ENCODE results near the gene RNF207. TPM values are rescaled to one million over a fixed set of nuclear protein-coding genes. Genes with fewer than 3 reads are reported as not detected.
"Not testable (repeated sequence)": the region's sequence is repeated elsewhere in the genome, so short reads cannot be mapped to it uniquely, and the experiment has no call there.

Gene RNF207
- polyA plus RNA-seq, 12 donors, result 7.8 to 48.0 (median 21.1) TPM; not detected in 1

DNA sequence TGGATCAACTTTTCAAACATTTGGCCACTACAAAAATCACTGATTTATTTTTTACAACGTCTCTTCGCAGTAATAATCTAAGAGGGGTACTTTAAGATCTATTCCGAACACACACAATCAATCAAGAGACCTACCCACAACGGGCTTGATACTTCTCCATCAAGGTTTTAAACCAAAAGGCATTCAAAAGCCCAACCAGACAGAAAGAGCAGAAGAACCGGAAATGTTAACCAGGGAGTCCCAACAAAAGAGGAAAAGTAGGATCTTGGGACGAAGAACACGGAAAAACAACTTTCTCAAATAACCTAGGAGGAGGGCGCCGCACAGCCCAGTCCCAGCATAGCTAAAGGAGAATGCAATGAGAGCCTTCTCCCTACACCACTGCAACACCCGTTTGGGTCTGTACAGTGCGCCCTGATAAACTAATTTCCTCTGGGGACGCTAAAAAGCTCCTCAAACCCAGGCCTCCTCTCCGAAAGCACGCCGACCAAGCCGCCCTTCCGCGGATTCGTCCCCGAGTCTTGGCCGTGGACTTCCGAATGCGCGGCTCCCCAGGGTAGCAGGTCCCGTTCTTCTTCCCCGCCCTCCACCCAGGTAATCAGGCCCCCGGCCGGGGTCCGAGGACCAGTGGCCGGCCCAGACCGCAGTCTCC, 7.1 kb upstream of the RNF207 start:
- no peak for DNase-seq

DNA sequence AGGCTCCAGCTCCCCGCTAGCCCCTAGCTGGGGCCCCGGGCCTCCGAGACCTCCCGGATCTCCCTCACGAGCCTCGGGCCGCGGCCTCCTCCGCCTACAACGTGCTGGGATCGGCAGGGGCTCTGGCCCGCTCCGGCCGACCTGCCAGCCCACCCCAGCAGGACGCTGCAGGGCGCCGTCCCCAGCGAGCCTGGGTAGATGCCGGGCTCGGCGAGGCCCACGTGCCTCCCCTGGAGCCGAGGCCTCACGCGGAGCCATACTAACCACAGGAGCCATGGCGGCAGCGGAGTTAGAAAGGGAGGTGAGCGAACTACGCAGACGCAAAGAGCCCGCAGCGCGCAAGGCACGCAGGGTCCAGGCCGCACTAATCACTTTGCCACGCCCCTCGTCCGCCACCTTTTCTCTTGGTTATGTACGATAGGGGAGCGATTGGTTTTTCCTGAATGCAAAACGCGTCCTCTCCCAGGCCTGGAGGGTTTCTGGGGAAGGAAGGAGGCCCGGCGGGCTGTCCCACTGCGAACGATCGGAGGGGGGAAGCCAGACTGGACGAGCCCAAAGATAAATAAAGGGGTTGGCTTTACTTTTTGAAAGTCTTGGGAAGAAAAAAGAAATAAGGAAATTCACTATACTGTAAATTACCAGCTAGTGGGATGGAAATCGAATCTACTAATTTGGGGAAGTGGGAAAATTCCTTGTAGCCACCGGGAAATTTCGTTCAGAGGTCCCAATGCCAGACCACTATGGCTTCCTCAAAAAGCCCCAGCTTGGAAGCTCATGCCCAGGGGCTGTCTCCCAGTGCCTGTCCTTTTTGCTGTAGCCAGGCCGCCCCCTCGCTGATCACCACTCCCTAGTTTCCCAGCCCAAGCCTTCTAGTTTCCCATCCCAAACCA, 6.4 kb upstream of the RNF207 start, which contains the start of gene RPL22:
TSS of gene RPL22 (minus strand) at position 298 of the 890 bp plus-strand sequence. CDS start at position 276, 22 bp downstream.
- DNase-seq, result peak; percentile 99

DNA sequence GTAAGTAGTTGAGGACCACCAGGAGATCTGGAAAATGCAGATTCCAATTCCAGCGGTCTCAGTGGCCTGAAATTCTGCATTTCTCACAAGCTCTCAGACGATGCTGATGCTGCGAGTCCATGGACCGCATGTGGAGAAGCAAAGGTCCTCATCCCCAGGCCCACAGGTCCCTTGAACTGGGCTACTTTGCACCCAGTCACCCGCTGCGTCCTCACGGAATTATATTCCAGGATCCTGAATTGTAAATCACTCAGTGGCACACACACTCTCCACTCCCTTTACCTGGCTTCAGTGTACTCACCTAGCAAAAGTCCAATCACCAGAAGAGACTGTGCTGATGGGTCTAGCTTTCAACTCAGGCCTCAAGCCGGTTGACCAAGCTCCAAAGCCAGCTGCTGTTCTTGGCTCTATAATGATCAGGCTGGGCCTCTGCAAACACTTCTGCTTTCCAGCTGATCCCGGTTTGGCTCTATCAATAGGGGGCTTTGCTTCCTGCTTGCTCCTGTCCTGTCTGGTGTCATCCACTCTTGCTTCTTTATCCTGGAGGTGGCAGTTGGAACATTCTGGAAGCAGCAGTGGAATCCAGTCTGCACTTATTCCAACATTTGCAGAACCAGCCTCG, 5.6 kb upstream of the RNF207 start:
- DNase-seq, result no peak

DNA sequence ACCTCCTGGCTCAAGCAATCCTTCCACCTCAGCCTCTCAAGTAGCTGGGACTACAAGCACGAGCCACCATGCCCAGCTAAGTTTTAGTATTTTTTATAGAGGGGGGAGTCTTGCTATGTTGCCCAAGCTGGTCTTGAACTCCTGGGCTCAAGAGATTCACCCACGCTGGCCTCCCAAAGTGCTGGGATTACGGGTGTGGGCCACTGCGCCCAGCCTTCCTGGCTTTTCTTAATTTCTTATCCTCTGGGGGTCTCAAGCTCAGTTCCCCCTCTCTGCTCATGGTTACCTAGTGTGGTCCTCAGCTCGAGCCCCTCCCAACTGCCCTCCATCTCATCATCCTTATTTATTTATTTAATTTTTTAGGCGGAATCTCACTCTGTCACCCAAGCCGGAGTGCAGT, 3.7 kb upstream of the RNF207 start:
- DNase-seq, result no peak

DNA sequence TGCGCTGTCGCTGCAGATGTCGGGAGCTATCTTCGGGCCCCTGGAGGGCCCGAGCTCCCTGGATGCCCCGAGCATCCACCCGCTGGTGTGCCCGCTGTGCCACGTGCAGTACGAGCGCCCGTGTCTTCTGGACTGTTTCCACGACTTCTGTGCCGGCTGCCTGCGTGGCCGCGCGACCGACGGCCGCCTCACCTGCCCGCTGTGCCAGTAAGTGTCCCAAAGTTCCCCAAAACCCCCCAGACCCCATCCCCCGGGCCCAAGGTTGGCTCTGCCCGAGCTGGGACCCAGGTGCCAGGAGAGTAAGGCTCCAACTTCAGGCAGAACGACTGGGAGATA, 569 bp downstream of the RNF207 start:
- DNase-seq, result no peak

DNA sequence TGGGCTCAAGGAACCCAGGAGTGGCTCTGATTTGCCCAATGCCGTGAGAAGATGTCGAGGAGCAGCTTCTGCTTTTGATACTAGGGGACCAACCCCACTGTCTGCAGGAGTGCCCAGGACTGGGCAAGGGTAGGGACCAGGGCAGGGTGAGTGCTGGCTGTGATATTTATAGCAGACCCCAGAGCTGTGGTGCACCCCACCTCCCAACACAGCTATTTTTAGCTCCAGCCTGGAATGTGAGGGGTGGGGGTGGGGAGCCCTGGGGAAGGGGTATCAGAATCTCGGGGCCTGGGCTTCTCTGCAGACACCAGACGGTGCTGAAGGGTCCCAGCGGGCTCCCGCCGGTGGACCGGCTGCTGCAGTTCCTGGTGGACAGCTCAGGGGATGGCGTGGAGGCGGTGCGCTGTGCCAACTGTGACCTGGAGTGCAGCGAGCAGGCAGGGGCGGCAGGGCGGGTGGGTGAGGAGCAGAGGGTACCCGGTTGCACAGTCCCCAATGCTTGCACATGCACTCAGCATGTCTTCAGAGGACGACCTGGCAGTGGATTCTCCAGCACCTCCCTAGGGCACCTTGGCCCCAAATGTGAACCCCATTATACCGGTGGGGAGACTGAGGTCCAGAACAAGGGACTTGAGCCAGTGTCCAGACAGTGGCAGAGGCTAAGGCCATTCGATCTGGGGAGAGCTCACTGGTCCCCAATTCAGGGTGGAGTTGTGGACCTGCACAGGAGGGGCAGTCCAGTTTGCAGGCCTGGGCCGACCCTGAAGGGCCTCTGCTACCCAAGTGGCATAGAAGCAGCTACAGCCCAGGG, 1.4 kb downstream of the RNF207 start:
- DNase-seq, result no peak

DNA sequence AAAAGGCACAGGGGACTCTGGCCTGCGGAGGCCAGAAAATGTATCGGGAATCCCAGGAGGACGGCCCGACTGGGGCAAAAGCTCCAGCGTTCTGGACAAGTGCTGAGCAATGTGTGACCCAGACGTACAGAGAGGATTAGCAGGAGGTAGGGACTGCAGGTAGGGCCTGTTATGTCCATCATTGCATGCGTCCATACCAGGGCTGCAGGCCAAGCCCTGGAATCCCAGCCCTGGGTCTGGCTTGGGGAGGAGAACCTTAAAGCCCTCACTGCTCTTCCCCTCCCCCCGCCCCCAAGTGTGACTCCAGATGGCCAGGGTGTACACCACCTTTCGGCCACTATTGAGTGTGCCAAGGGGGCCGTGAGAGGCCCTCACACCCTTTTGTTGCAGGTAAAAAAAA, 2.0 kb downstream of the RNF207 start:
- no peak for DNase-seq

DNA sequence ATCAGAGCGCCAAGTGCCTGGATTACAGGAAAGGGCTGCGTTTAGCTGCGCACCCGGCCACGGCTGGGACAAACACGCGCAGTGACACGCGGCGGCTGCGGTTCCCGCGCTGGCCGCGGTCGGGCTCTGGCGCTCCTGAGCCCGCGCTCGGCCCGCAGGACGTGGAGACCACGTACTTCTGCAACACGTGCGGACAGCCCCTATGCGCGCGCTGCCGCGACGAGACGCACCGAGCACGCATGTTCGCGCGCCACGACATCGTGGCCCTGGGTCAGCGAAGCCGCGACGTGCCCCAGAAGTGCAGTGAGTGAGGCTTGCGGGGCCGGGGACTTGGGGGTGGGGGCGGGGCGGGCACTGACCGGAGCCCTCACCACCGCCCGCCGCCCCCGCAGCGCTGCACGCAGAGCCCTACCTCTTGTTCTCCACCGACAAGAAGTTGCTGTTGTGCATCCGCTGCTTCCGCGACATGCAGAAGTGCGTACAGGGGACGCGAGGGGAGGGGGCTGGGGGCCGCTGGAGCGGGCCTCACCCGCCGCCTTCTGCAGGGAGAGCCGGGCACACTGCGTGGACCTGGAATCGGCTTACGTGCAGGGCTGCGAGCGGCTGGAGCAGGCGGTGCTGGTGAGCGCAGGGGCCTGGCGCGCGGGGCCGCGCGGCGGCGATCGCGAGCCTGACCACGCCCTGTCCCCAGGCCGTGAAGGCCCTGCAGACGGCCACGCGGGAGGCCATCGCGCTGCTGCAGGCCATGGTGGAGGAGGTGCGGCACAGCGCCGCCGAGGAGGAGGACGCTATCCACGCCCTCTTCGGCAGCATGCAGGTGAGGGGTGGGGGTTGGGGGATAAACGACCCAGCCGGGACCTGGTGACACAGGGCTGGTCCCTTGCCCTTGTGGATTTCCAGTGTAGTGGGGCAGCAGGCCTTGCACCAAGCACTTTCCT, 3.1 kb downstream of the RNF207 start:
- peak; percentile 56 for DNase-seq

DNA sequence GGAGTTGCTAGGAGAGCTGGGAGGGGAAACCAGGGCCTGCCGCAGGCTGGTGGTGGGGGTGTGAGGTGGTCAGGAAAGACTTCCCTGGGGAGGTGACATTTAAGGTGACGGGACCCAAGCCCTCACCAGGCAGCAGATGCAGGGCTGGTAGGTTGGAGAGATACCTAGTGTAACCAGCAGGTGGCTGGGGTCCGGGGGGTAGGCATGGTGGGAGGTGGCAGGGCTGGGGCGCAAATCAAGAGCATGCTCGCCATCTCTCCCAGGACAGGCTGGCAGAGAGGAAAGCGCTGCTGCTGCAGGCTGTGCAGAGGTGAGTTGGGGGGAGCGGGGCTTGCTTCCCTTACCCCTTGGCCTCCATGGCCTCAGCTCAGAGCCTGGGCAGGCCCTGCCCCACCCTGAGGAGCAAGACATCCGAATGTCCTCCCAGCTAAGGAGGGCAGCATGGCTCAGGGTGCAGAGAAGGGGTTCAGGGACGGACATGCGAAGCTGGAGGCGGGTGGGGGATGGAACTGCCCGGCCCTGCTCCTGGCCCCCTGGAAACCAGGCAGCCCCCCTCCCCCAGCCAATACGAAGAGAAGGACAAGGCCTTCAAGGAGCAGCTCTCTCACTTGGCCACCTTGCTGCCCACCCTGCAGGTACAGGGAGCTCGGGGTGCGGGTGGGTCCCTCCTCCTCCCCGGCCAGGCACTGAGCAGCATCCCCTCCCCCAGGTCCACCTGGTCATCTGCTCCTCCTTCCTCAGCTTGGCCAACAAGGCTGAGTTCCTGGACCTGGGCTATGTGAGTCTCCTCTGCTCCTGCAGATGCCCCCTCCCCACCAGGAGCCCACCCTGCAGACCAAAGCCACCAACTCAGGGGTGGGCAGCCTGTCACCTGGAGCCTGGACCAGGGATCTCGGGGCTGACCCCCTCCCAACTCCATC, 4.0 kb downstream of the RNF207 start:
- DNase-seq, result no peak

DNA sequence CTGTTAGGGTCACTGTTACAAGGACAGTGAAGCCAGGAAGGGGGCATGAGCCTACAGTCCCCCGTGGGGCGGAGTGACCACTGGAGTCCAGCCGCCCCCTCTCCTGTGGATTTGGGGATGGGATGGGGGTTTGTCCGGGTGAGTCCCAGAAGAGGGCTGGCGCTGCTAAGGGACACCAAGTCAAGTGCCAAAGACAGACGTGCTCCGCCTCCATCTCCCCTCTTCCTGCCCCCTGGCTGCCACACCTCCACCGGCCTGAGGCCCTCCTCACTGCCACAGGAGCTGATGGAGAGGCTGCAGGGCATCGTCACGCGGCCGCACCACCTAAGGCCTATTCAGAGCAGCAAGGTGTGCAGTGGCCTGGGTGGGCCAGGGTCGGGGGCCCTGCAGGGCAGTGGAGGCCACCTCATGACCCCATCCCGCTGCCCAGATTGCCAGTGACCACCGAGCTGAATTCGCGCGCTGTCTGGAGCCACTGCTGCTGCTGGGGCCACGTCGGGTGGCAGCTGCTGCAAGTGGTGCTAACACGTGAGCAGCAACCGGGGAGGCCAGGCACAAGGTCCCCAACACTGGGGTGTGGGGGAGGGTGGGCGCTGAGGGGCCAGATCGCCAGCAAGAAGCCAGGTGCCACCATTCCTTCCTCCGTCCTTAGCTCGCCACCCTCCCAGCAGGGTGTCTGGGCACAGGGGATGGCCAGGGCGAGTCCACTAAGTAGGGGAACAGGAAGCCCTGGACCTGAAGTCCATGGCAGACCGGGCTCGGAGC, 4.9 kb downstream of the RNF207 start:
- no peak for DNase-seq

DNA sequence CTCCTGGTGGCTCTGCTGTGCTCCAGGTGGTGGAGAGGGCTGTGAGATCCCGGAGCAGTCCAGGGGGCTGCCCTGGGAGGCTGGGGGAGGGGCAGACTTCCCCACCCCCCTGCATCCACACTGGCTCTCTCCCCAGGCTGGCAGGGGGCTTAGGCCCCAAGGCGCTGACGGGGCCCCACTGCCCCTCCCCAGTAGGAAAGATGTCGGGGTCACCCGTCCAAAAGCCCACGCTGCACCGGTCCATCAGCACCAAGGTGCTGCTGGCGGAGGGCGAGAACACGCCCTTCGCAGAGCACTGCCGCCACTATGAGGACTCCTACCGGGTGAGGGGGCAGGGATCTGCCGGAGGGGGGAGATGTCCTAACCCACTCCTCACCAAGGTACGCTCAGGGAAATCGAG, 5.8 kb downstream of the RNF207 start:
- DNase-seq, result no peak

DNA sequence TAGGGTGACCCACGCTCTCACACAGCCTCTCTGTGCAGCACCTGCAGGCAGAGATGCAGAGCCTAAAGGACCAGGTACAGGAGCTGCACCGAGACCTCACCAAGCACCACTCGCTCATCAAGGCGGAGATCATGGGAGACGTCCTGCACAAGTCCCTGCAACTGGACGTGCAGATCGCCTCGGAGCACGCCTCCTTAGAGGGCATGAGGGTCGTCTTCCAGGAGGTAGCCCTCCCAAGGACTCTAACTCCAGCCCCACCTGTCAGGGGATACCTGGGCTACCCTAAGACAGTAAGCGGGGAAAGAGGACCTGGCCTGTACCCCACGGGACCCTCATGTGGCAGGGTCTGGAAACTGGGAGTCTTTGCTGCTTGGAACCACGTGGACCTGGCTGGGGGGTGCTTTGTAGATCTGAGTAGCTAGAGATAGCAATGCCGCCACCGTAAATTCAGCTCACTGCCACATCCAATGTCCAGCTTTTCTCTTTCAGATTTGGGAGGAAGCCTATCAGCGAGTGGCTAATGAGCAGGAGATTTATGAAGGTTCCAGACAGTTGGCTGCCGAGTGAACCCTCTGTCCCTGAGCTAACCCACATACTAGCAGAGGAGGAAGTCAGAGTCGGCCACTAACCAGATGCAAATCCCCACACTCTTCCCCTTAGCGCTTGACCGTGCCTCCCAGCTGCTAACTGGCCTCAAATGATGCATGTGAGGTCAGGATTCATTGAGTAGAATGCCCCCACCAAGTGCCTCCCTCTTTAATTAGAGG, 6.5 kb downstream of the RNF207 start:
- no peak for DNase-seq

DNA sequence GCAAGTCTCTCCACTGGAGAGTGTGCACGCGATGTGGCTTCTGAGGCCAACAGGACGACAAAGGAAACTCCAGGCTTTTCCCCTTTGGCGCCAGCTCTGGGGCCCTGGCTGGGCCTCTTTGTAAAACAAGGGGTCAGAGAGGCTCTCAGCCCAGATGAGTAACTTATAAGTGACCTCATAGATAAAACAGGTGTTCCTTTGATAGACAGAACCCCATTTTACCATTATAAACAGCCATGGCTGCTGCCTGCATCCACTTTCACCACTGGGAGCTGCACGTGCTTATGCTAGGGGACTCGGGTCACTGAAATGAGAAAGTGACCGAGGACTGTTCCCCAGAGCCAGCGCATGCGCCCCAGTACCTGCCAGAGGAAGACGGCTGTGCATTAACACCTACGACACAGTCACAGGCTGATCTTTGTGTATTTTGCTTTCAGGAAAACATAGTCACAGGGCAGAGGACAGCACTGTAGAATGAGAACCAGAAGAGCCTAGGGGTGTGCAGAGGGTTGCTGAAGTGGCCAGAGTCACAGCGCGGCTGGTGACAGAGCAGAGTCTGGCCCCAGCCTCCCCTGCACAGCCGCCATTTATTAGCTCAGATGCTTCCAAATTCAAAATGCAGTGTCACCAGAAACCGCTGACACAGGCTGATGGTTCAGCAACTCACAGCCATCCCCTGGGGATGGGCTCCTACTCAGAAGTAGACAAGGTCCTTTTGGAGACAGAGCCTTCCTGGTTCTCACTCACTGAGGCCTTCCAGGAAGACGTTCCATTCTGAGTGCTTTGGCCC, 12.7 kb downstream of the RNF207 start:
- DNase-seq, result no peak

DNA sequence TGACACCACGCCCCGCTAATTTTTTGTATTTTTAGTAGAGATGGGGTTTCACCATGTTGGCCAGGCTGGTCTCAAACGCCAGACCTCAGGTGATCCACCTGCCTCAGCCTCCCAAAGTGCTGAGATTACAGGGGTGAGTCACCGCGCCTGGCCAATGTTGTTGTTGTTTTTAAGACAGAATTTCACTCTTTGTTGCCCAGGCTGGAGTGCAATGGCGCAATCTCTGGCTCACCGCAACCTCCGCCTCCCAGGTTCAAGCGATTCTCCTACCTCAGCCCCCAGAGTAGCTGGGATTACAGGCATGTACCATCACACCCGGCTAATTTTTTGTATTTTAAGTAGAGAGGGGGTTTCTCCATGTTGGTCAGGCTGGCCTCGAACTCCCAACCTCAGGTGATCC, 13.7 kb downstream of the RNF207 start:
- not testable (repeated sequence) for DNase-seq

DNA sequence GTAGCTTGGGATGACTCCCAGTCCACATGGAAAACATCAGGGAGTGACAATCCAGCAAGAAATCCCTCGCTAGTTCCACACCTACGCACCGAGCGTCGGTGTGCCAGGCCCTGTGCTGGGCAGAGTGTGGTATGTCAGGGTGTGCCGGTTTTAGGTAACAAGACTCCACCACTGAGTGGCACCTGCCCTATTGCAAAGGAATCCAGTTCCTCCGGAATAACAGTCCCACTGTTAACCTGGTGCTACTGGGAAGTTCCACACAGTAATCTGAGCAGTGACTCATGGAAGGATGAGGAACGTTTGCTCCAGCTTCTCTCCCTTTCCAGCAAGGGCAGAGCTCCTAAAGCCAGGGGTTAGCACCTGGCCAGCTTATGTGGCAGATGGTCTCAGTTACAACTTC, 14.3 kb downstream of the RNF207 start:
- DNase-seq, result no peak

DNA sequence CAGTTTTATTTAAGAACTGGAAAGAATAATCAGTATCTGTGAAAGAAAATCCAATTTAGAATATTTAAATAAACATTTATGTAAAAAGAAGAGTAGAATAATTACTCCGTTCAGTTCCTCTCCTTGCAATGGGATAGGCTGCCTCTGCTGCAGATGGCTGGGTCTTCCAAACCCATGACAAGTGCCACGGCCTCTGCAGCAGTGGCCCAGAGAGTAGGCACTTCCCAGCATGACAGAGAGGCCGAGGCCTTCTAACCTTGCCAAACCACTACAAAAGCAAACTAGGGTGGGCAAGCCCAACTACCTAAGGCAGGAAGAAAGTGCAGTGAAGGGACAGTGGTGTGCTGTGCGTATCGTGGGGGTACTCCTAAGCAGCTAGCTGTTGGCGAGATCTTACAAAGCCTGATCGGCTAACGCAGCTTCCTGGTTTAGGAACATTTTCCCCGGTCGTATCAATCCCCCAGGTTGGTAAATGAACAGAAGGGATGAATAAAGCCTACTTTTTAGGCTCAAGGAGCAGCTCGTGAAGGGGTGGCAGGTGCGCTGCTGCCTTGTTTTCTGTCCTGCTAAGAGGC, 15.4 kb downstream of the RNF207 start:
- DNase-seq, result no peak

DNA sequence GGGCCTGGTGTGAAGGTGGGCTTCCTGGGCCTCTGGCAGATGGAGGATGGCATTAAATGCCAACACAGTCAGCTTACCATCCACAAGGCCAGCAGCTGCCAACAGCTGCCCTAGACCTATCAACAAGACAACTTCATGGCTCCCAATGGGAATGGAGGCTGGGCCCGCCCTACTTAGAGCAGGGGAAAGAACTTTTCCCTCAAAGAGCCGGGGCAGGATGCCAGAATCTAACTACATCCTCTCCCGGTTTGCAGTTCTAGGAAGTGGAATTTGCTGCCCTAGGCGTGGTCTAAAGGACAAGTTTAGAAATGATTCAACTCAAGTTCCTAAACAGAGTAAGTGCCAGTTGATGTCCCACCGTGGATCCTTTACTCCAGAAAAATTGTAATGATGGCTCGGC, 16.7 kb downstream of the RNF207 start:
- peak; percentile 69 for DNase-seq
